DND-41 (cell line): ENCODE results near the gene AP2B1.
"Not testable (repeated sequence)": the region's sequence is repeated elsewhere in the genome, so short reads cannot be mapped to it uniquely, and the experiment has no call there.

Experiments used
- ATAC-seq: fragments of 200-7000 bp; cut with Tn5 transposase; 3 replicates; pipeline ENCODE4 v1.9.1; 2021; ENCODE audit warnings: low read depth; ENCODE audit not compliant: insufficient read depth
- DNase-seq: peaks from one replicate; pipeline ENCODE4 v3.0.0-alpha.2; 2020
- H2AFZ ChIP-seq: 2 replicates; pipeline ENCODE4 v1.6.0; 2012; ENCODE audit warnings: low read depth, low read length
- H3K27ac ChIP-seq: 2 replicates; pipeline ENCODE4 v1.5.1; 2012; ENCODE audit warnings: low read length, inconsistent platforms
- H3K27me3 ChIP-seq: fragments of 200-600 bp; sonication (generic); 2 replicates; pipeline ENCODE4 v1.6.0; 2012; ENCODE audit warnings: low read length, mild to moderate bottlenecking, inconsistent platforms; ENCODE audit not compliant: insufficient read depth, poor library complexity
- H3K36me3 ChIP-seq: 2 replicates; pipeline ENCODE4 v1.5.1; 2012; ENCODE audit warnings: low read length, inconsistent platforms; ENCODE audit not compliant: insufficient read depth
- H3K4me1 ChIP-seq: 2 replicates; pipeline ENCODE4 v1.5.1; 2012; ENCODE audit warnings: mild to moderate bottlenecking, low read length; ENCODE audit not compliant: insufficient read depth
- H3K4me2 ChIP-seq: 2 replicates; pipeline ENCODE4 v1.6.0; 2012; ENCODE audit warnings: mild to moderate bottlenecking, moderate library complexity, low read length, inconsistent platforms; ENCODE audit not compliant: insufficient read depth
- H3K4me3 ChIP-seq, 2 experiments: fragments of 200-600 bp in 1 of 2; shearing (Covaris generic) in 1 of 2; 2 replicates each; pipeline ENCODE4 v1.5.1; 2012 to 2016; ENCODE audit warnings: inconsistent platforms in 2 of 2, low read length in 2 of 2, mild to moderate bottlenecking in 2 of 2, low read depth in 1 of 2, moderate library complexity in 1 of 2
- H3K79me2 ChIP-seq: 2 replicates; pipeline ENCODE4 v1.6.0; 2012; ENCODE audit warnings: low read length, inconsistent platforms; ENCODE audit not compliant: insufficient read depth
- H3K9ac ChIP-seq: 2 replicates; pipeline ENCODE4 v1.6.0; 2012; ENCODE audit warnings: low read depth, mild to moderate bottlenecking, inconsistent platforms, low read length, moderate library complexity
- H3K9me3 ChIP-seq: 2 replicates; pipeline ENCODE4 v1.5.1; 2012; ENCODE audit warnings: low read length, moderate library complexity, mild to moderate bottlenecking, inconsistent platforms; ENCODE audit not compliant: insufficient read depth, severe bottlenecking
- H4K20me1 ChIP-seq: 2 replicates; pipeline ENCODE4 v1.6.0; 2012; ENCODE audit warnings: low read length; ENCODE audit not compliant: insufficient read depth
- EZH2 ChIP-seq: IDR thresholded peaks from 3 replicates; pipeline ENCODE4 v1.6.1; 2012; ENCODE audit warnings: borderline replicate concordance, low read depth, mild to moderate bottlenecking, moderate library complexity, low read length, inconsistent platforms; ENCODE audit not compliant: severe bottlenecking
- TF ChIP-seq, protein P1 (sequence below): IDR thresholded peaks from 2 replicates; pipeline ENCODE4 v1.5.1; 2012; ENCODE audit warnings: borderline replicate concordance, low read length, moderate library complexity, mild to moderate bottlenecking; ENCODE audit not compliant: poor library complexity, severe bottlenecking; ENCODE audit errors: extremely low read depth

The AP2B1 gene

DNA sequence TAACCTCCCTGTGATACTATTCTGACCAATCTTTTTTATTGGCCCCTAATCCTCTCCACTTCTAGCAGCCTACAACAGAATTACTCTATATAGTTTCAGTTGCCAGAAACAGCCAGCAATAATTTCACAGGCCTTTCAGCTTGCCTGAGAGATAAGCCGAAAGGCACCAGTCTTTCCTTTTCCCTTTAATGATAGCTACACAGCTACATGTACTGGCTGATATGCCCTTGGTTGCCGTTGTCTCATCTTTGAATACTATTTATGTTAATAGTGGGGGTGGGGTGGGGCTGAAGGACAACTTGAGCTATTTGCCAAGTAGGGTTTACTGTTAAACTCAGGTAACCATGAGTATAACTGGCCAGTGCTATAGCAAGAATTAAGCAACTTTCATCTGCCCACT, 108.5 kb downstream of the AP2B1 start:
- Histone ChIP-seq H2AFZ (no peak overlapping the region), H3K4me3 (no peak overlapping the region), H3K9ac (no peak overlapping the region), H3K27ac (no peak overlapping the region), H3K36me3 (peaks cover 55% of the 10 kb centered on the region), H3K4me1 (no peaks in the 10 kb centered on the region), H4K20me1 (no peaks in the 10 kb centered on the region), H3K4me2 (no peak overlapping the region), H3K9me3 (no peaks in the 10 kb centered on the region), H3K79me2 (no peaks in the 10 kb centered on the region), H3K27me3 (no peaks in the 10 kb centered on the region)
- DNase-seq (no peak), ATAC-seq (no peak)
- no peak for TF ChIP-seq EZH2
- TF ChIP-seq, protein P1, sequence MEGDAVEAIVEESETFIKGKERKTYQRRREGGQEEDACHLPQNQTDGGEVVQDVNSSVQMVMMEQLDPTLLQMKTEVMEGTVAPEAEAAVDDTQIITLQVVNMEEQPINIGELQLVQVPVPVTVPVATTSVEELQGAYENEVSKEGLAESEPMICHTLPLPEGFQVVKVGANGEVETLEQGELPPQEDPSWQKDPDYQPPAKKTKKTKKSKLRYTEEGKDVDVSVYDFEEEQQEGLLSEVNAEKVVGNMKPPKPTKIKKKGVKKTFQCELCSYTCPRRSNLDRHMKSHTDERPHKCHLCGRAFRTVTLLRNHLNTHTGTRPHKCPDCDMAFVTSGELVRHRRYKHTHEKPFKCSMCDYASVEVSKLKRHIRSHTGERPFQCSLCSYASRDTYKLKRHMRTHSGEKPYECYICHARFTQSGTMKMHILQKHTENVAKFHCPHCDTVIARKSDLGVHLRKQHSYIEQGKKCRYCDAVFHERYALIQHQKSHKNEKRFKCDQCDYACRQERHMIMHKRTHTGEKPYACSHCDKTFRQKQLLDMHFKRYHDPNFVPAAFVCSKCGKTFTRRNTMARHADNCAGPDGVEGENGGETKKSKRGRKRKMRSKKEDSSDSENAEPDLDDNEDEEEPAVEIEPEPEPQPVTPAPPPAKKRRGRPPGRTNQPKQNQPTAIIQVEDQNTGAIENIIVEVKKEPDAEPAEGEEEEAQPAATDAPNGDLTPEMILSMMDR = no peak

DNA sequence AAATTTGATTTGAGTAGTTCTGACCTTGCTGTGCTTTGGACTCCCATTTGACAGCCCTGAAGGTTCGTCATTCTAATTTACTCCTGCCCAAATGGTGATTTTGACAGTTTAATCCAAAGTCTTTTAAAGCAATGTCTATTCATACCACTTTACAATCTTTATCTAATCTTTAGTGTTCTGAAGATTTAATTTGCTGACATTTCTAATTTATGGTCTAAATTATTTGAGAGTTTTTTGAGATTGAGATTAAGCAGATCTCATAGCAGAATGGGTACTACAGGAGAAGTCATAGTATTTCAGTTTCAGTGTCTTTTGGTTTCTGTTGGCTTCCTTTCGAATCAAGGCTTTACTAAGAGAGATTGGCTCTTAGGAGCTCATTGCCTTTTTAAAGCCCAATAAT, 111.7 kb downstream of the AP2B1 start:
- no peak for TF ChIP-seq EZH2
- TF ChIP-seq, protein P1 = no peak
- no peak for DNase-seq
- ATAC-seq = no peak
- Histone ChIP-seq H3K79me2 (no peaks in the 10 kb centered on the region), H3K9me3 (no peaks in the 10 kb centered on the region), H3K27me3 (no peaks in the 10 kb centered on the region), H3K4me1 (no peaks in the 10 kb centered on the region), H2AFZ (no peak overlapping the region), H3K36me3 (peaks cover 44% of the 10 kb centered on the region), H3K4me3 (no peak overlapping the region), H3K27ac (no peak overlapping the region), H4K20me1 (no peaks in the 10 kb centered on the region), H3K4me2 (no peak overlapping the region), H3K9ac (no peak overlapping the region)

DNA sequence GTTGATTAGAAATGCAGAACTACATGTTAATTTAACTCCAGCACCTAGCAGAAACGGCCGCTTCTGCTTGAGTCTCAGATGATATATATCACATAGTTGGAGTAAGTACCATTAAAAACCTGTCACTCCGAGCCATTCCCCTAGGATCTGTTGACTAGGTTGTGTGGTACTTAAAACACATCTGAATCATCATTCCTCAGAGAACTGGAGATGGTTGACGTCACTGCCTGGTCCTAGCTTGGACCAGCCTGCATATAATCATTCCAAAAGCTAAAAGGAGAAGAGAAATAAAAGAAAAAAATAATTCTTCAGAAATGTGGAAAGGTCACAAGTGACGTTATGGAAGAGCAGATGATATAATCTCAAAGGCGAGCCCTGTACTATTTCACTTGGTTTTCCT, 113.0 kb downstream of the AP2B1 start:
- TF ChIP-seq, protein P1 = no peak
- TF ChIP-seq EZH2 = no peak
- DNase-seq = no peak

DNA sequence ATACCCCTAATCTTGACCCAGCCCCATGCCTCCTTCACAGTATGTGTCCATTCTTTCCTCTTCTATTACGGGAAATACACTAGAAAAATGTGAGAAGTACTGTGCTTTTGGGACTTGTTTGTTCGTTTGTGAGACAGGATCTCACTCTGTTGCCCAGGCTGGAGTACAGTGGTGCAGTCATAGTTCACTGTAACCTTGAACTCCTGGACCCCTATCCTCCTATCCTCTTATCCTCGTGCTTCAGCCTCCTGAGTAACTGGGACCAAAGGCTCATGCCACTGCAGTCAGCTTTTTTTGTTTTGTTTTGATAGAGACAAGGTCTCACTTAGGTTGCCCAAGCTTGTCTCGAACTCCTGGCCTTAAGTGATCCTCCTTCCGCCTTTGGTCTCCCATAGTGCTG, 114.4 kb downstream of the AP2B1 start:
- Histone ChIP-seq H3K9ac (no peak overlapping the region), H3K27me3 (no peaks in the 10 kb centered on the region), H3K79me2 (no peaks in the 10 kb centered on the region), H3K4me2 (no peak overlapping the region), H3K27ac (no peak overlapping the region), H3K36me3 (peaks cover 18% of the 10 kb centered on the region; the same call in 1 of the 2 replicates), H3K4me3 (no peak overlapping the region), H2AFZ (no peak overlapping the region), H3K9me3 (no peaks in the 10 kb centered on the region), H4K20me1 (no peaks in the 10 kb centered on the region; the same call in 1 of the 2 replicates), H3K4me1 (no peaks in the 10 kb centered on the region)
- TF ChIP-seq, protein P1 = no peak
- TF ChIP-seq EZH2 = no peak
- ATAC-seq (no peak), DNase-seq (no peak)

More for the DNA sequence above, 113.0 kb downstream of the AP2B1 start:
- H3K27me3 ChIP-seq = no peaks in the 10 kb centered on the region
- H3K36me3 ChIP-seq = peaks cover 31% of the 10 kb centered on the region; the same call in 1 of the 2 replicates
- H3K4me1 ChIP-seq = no peaks in the 10 kb centered on the region
- no peak overlapping the region for H3K4me3 ChIP-seq
- H3K9me3 ChIP-seq = no peaks in the 10 kb centered on the region
- H3K4me2 ChIP-seq = no peak overlapping the region
- H3K27ac ChIP-seq = no peak overlapping the region
- no peak overlapping the region for H2AFZ ChIP-seq
- ATAC-seq = no peak
- H4K20me1 ChIP-seq = no peaks in the 10 kb centered on the region; the same call in 1 of the 2 replicates
- no peak overlapping the region for H3K9ac ChIP-seq
- no peaks in the 10 kb centered on the region for H3K79me2 ChIP-seq

DNA sequence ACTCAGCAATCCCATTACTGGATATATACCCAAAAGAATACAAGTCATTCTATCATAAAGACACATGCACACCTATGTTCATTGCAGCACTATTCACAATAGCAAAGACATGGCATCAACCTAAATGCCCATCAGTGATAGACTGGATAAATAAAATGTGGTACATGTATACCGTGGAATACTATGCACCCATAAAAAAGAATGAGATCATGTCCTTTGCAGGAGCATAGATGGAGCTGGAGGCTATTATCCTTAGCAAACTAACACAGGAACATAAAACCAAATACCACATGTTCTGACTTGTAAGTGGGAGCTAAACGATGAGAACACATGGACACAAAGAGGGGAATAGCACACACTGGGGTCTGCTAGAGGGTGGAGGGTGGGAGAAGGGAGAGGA, 116.2 kb downstream of the AP2B1 start:
- DNase-seq, H3K9ac ChIP-seq, ATAC-seq, H3K9me3 ChIP-seq, H4K20me1 ChIP-seq, H3K79me2 ChIP-seq, H3K4me1 ChIP-seq, H3K27ac ChIP-seq, H2AFZ ChIP-seq, H3K4me3 ChIP-seq, H3K27me3 ChIP-seq, H3K4me2 ChIP-seq: not testable (repeated sequence)
- H3K36me3 ChIP-seq = peaks cover 19% of the 10 kb centered on the region; the same call in 1 of the 2 replicates
